Left colon (tissue), 2 donors: ENCODE results near the gene NWD2. TPM values are rescaled to one million over a fixed set of nuclear protein-coding genes. Genes with fewer than 3 reads are reported as not detected.

Experiments used
- ATAC-seq: fragments of 200-7000 bp; cut with Tn5 transposase; one replicate; pipeline ENCODE4 v1.9.1; 2020; ENCODE audit warnings: mild to moderate bottlenecking, moderate library complexity
- DNase-seq, 2 donors: peaks; one replicate each; pipeline ENCODE4 v3.0.0-alpha.2; 2020
- intact Hi-C, 2 donors: fragments of 100-400 bp; cut with DNase I in 1 of 2; cut with micrococcal nuclease in 1 of 2; formaldehyde crosslinking; loops; one replicate each; pipeline versions ENCODE4 v1.11.2 to v1.14.0; 2022; cut with DNase I, micrococcal nuclease
- total RNA-seq, 2 donors: library from RNA; stranded (reverse); fragmentation: NEBNext Ultra II Directional; extraction: Animal tissue kit (Norgen Biotek cat#: 25700); gene quantifications; one replicate each; pipeline ENCODE4 v1.2.1, GENCODE V29; 2021
- donor health status: DM: no; HTN: no; CAD: no.
- donor health status: DM: yes; HTN: yes; CAD: no.

NWD2 gene
- total RNA-seq, 2 donors from 2014 or later: 0.34 to 1.2 TPM

DNA sequence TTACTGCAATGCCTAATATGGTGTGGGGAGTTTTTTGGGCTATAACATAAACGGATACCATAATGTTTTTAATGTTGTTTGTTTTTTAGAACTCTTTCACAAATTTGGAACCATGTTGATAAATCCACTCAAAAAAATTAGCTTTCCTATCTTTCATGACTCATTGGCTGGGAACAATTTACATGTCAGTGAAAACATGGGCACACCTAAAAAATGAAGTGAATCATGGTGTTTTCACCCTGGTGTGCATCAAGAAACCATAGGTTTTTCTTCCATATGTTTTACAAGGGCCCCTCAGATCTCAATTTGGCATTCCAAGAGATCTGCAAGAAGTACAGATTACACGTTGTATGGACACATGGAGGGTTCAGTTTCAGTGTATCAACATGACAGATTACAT, 207.1 kb downstream of the NWD2 start:
- ATAC-seq: no peak
- DNase-seq: no peak
- intact Hi-C loops: no loop called here

GRCh38 chr4:37452952-37453280, 208.4 kb downstream of the NWD2 start:
- ATAC-seq (peak; percentile 76), DNase-seq (peak; percentile 69 to 76)
- intact Hi-C loops: no loop called here

- intact Hi-C loops: no loop called here
- ATAC-seq: peak; percentile 91
- peak; percentile 76 to 81 for DNase-seq
Observed at GRCh38 chr4:37453281-37453998, 208.9 kb downstream of the NWD2 start.

DNA sequence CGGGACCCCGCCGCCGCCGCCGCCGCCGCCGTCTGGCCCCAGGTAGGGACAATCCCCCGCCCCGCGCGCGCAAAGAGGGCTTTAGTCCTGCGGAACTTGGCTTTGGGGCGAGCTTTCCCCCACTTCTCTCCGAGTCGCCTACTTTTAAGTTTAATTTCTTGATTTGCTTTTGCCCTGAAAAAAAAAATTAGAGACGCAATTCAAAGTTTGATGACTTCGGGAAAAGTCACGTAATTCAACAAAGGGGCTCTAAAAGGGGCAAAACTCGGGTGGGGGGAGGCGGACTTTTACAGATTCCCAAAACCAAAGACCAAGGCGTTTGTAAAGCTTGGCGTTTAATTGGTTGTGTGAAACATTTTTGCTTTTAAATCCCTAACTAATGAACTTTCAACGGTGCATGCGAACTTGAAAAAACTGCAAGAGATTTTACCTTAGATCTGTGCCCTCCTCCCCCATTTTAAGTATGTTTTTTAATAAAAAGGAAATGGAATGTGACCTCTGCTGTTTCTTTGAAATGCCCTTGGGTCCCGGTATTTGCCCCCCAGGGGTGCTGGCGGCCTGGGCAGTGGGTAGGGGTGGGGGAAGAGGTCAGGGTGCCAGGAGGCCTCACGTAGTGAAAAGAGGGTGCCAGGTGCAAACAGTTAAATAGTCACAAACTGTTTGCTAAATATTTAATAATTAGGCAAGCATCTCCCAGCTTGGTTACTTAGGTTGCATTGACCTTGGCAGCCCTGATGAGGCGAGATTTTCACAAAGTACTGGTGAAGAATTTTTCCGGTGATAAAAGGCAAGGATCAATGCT, 209.7 kb downstream of the NWD2 start:
- no peak for DNase-seq
- ATAC-seq: no peak
- intact Hi-C loops: no loop called here

DNA sequence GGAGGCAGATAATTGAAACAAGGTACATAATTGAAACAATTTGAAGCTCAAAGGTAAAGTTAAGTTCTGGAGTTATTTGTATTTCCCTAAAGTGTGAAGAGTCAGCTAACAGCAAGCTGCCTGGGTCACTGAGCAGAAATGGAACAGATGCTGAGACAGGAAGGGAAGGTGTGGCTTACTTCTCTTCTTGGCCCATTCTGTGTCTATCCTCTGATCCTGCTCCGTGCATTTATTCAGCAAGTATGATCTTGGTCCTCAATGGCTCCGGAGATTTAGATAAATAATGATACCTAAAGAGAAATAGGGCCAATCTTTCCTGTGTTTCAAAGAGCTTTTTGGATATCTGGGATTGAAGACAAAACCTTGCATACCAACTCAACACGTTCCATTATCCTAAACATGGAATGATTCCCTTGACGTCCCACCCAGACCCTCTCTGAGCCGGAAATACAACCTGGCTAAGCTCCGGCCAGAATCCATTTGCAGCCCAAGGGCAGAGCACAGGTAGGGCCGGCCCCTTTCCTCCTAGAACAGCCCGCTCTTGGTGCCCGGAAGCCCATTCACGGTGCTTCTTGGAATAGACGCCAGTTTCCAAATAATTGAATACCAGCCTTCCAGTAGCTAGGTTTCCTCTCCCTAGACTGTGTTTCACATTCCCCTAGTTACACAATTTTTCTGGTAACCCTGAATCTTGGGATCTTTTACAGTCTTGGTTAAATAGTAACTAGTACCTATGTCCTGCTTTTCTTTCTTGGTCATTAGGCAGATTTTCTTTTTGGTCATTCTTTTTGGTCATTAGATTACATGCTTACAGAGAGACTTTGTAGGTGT, 211.0 kb downstream of the NWD2 start:
- ATAC-seq: peak; percentile 43
- intact Hi-C loops: no loop called here
- DNase-seq: peak in 1 of 2 donors; percentile 51

DNA sequence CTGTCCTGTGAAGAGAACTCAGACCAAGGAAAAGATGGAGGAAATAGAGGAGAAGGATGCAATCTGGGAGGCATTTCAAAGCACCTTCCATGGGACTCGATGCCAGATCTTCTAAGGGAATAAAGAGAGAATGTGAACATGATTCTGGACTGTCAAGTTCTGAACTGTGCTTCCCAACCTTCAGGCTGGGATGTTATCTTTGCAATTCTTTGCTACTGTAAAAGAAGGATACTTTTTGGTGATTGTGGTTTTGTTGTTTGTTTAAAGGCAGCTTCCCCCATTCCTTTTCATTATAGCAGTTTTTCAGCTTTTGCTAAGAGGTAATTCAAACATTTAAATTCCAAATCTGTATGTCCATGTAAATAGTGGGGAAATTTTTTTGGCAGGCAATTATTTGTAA, 217.3 kb downstream of the NWD2 start:
- no peak for ATAC-seq
- no peak for DNase-seq
- intact Hi-C loops: no loop called here

DNA sequence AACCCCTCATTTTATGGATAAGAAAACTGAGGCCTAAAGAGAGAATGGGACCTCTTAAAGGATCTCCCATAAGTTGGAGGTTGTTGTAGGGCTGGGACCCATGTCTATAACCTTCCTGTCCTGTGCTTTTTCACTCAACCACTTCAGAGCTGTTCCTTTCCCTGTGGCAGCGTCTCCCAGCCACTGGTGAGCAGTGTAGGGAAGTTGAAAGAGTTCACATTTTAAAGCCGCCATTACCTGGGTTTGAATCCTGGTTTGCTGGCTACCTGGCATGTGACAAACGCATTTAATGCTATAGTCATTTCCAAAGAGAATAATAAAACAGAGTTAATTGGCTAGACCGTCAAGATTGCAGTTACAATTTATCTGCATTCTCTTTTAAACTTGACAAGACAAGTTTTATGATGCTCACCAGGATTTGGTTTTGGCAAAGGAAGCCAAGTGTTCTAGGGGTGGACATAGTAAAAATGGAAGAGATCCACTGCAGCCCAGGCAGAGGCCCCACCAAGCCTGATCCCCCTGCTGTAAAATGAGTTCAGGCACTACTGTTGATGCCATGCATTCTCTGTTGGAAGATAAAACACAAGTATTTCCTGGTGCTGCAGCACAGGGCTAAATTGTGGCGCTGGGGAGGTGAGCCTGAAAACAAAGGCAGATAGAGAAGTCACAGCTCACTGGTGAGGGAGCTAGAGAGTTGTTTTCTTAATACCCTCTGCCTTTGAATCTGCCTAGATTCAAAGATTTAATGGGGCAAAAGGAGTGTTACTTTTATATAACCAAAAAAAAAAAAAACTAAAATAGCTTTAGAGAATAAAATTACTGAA, 218.7 kb downstream of the NWD2 start:
- ATAC-seq: peak; percentile 77
- peak; percentile 54 to 57 for DNase-seq
- intact Hi-C loops: no loop called here

DNA sequence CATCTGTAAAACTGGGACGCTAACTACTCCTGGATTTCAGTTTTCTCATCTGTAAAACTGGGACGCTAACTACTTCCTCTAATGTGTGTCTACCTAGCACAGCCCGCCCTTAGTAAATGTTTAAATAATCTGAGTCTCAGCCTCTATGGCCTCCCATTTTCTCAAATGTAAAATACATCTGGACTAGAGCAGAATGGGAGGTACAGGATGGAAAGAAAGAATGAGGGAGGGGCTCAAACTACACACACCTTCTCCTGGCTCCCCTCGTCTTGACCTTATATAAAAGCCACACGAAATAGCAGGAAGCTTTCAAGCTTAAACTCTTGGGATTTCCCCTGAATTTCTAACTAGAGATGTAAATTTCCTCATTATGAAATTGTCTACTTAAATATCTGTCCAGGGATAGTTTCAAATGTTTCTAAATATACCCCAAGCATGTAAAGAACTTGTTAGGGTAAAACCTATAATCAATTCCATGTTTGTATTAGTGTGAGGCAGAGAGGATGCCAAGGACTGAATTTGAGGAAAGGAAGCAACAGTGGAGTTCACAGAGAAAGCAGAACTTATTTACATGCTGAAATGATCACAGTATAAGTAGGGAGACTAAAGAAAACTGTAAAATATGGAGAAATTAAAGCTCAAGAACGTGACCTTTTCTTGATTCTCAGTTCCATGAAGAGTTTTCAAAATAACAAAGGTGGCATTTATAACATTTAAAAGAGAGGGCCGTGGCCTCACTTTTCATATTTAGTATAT, 220.0 kb downstream of the NWD2 start:
- DNase-seq (no peak), ATAC-seq (peak; percentile 76)
- intact Hi-C loops: no loop called here

DNA sequence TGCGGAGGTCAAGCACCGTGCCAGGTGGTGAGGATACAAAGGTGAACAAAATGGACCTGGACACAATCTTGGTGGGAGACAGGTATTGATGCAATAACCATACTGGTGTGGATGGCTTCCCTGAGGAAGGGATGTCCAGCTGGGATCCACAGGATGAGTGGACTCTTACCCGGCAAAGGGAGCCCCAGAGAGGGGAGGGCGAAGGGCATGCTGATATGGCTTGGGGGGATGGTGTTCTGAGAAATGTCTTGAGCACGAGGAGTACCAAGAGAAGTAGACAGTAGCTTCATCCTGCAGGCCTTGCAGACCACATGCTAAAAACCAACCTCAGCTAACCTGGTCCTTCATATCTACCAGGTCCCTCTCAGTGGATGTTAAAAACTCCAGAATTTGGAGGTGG, 220.8 kb downstream of the NWD2 start:
- intact Hi-C loops: no loop called here
- ATAC-seq: no peak
- DNase-seq: no peak

GRCh38 chr4:37465845-37466244, 221.3 kb downstream of the NWD2 start:
- intact Hi-C loops: no loop called here
- DNase-seq (no peak), ATAC-seq (no peak)

DNA sequence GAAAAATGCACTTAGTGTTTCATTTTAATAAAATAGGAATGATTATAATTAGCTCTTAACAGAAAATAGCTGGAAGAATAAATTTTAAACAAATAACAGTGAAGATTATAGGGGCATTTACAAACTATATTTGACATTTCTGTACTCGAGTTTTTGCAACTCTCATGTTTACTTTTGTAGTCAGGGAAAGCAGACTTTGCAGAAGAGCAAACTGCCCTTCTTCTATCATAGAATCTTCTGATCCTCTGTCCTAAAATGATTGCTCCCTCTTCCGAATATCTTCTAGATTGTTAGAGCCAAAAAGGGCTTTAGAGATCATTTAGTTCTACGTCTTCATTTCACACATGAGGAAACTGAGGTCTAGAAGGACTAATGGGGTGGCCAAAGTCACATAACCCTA, 222.7 kb downstream of the NWD2 start:
- no peak for ATAC-seq
- intact Hi-C loops: no loop called here
- no peak for DNase-seq

- ATAC-seq (no peak), DNase-seq (no peak)
- intact Hi-C loops: no loop called here
Observed at GRCh38 chr4:37467824-37468223, 223.3 kb downstream of the NWD2 start.

DNA sequence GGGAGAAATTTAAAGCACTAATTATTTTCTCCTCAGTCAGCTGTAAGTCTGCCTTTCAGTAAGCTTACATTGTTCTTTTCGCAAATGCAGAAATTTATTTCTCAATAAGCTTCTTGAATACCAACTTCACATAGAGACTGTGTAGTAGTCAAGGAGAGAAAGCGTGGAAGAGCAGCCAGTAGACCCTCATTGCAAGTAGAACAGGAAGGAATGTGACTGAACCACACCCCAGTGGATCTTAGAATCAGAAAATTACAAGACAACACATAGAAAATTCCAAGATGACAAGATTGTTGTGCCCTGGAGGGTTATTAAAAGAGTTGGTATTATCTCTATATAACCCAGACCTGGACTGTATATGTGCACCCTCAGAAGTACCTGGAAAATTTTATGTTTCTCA, 224.7 kb downstream of the NWD2 start:
- no peak for DNase-seq
- intact Hi-C loops: no loop called here
- ATAC-seq: no peak

- peak; percentile 74 for ATAC-seq
- no peak for DNase-seq
- intact Hi-C loops: no loop called here
Observed at GRCh38 chr4:37470245-37470644, 225.7 kb downstream of the NWD2 start.

DNA sequence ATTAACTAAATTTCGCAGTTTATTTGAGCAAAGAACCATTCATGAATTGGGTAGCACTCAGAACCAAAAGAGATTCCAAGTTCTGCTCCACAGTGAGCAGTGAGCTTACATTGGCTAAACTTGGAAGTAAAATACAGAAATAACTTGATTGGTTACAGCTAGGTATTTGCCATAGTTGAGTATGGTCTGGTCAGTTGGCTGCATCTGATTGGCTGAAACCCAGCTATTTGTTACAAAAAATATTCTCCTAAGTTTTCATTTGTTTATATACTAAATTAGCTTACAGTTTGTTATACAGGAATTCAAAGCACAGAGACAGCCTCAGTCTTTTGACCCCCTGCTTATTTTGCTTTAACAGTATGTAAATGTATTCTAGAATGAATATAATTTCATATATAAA, 226.6 kb downstream of the NWD2 start:
- ATAC-seq (no peak), DNase-seq (no peak)
- intact Hi-C loops: no loop called here

GRCh38 chr4:37471971-37472370, 227.4 kb downstream of the NWD2 start:
- intact Hi-C loops: no loop called here
- DNase-seq (peak; percentile 32 to 50), ATAC-seq (peak; percentile 73)

- DNase-seq (no peak), ATAC-seq (no peak)
- intact Hi-C loops: no loop called here
Observed at GRCh38 chr4:37473807-37474206, 229.3 kb downstream of the NWD2 start.

DNA sequence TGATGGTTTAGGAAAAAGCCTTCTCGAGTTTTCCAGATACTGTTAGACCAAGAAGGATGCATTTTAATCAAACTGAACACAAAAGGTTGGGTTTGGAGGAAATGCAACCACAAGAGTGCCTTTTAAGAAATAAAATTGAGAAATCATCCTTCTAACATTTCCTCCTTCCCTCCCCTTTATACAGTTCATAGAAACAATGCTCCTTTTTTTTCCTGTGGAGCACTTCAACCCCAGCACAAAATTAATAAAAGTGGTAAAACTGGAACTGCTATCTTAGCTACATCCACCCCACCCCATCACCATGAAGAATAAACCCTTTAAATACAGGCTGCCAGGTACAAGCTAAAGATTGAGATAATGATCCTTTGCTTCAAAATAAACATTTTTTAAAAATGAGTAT, 230.5 kb downstream of the NWD2 start:
- DNase-seq (no peak), ATAC-seq (peak; percentile 54)
- intact Hi-C loops: no loop called here
